Measurements from ENCODE around the gene RRP8. TPM values are rescaled to one million over a fixed set of nuclear protein-coding genes. Genes with fewer than 3 reads are reported as not detected.
A peak's percentile ranks its signal among the peaks of the same experiment; 100 is the strongest.

RRP8 gene
- total RNA-seq, 1 experiment from 2014 or later: 17.4 TPM

DNA sequence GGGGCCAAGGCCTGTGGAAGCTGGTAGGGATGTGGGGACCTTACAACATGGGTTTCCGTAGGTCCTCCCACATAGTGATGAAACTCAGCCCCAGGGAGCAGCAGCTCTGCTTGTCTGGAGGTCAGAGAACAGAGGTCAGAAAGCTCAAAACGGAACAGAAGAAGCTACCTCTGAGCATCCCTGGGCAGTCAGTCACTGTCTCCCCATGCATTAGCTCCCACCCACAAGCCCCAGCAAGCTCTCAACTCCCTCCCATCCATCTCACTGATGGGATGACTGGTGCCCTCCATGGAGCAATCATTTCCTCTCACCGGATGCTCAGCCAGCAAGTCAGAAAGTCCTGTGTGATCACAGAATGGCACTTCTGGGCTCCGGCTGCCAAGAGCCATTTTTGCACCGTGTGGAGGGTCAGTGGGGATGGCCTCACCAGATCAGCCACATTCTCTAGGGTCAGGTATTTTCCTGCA lies 13.9 kb upstream of the RRP8 start:
- no peak for DNase-seq (ENCODE audit: low read depth)

GRCh38 chr11:6616596-6617250 lies 13.3 kb upstream of the RRP8 start:
- DNase-seq (ENCODE audit: low read depth): no peak

DNA sequence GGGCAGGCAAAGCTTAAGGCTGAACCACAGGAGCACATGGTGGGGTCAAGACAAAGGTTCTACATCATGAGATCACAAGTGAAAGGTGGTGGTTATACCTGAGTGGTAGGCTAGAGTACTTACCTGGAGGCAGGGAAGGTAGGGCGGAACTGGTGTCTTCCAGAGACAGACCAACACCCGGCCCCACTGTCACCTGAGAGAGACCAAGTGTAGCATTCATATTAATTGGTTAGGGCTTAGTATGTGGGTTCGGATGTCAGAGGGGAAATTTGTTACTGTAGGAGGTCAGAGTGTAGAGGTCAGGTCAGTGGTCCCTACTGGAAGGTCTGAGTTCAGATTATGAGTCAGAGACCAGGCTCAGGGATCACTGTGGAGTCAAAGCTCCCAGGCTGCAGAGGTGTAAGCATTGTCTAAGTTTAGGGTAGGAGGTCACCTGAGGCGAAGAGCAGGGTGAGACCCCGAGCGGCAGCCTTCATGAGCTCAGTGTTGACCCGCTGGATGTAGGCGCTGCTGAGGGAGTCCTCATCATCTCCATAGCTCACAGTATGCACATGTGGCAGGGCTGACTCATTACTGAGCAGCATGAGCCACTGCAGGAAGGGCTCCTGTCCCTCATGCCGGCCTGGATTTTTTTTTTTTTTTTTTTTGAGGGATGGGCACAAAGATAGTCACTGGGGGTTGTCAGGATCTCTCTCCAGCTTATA lies 12.6 kb upstream of the RRP8 start:
- DNase-seq (ENCODE audit: low read depth): no peak

DNA sequence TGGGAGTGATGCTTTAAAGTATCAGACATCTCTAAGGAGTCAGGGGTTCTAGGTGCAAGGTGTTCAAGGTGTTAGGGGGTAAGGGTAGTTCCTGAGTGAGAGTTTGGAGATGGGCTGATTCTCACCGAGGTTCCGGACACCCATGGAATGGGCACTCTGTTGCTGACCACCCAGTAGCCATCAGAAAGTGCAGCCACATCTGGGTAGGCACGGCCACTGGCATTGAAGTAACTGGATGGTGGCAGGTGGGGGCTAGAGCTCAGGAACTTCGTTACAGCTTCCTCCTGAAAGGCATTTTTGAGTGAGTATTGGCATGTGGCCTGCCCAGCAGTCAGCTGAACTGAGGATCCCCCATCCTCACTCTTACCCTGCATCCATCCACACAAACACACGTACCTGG lies 11.6 kb upstream of the RRP8 start:
- DNase-seq (ENCODE audit: low read depth): no peak

- DNase-seq (ENCODE audit: low read depth): no peak
Observed at GRCh38 chr11:6614446-6614845, 11.0 kb upstream of the RRP8 start.

GRCh38 chr11:6613496-6613895 lies 10.1 kb upstream of the RRP8 start:
- DNase-seq (ENCODE audit: low read depth): no peak

GRCh38 chr11:6612213-6613041 lies 9.0 kb upstream of the RRP8 start, which contains the start of gene TAF10:
Gene TAF10, minus strand, starts transcription at chr11:6612216. Its CDS starts 27 bp downstream, at chr11:6612189.
- peak; percentile 97 for DNase-seq (ENCODE audit: low read depth)

- no peak for DNase-seq (ENCODE audit: low read depth)
Observed at GRCh38 chr11:6611963-6612212, 8.5 kb upstream of the RRP8 start.

- DNase-seq (ENCODE audit: low read depth): peak; percentile 18
Observed at GRCh38 chr11:6611092-6611962, 7.9 kb upstream of the RRP8 start.

DNA sequence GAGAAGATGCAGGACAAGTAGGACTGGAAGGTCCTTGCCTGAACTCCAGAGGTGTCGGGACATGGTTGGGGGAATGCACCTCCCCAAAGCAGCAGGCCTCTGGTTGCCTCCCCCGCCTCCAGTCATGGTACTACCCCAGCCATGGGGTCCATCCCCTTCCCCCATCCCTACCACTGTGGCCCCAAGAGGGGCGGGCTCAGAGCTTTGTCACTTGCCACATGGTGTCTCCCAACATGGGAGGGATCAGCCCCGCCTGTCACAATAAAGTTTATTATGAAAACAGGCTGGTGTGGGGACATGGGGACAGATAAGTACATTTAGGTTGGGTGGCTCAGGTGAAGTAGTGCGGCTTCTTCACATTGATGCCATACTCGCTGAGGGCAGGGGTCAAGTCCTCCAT lies 7.2 kb upstream of the RRP8 start:
- no peak for DNase-seq (ENCODE audit: low read depth)

DNA sequence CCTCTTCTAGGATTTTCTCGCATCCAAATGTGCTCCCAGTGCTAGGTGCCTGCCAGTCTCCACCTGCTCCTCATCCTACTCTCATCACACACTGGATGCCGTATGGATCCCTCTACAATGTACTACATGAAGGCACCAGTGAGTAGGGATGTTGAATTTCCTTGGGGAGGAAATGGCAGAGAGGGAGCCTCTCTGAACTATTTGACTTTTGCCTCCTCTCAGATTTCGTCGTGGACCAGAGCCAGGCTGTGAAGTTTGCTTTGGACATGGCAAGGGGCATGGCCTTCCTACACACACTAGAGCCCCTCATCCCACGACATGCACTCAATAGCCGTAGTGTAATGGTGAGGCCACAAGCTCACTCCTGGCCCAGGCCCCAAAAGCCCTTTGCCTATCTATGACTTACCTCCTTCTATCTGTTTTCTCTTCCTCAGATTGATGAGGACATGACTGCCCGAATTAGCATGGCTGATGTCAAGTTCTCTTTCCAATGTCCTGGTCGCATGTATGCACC lies 6.1 kb upstream of the RRP8 start:
- no peak for DNase-seq (ENCODE audit: low read depth)

DNA sequence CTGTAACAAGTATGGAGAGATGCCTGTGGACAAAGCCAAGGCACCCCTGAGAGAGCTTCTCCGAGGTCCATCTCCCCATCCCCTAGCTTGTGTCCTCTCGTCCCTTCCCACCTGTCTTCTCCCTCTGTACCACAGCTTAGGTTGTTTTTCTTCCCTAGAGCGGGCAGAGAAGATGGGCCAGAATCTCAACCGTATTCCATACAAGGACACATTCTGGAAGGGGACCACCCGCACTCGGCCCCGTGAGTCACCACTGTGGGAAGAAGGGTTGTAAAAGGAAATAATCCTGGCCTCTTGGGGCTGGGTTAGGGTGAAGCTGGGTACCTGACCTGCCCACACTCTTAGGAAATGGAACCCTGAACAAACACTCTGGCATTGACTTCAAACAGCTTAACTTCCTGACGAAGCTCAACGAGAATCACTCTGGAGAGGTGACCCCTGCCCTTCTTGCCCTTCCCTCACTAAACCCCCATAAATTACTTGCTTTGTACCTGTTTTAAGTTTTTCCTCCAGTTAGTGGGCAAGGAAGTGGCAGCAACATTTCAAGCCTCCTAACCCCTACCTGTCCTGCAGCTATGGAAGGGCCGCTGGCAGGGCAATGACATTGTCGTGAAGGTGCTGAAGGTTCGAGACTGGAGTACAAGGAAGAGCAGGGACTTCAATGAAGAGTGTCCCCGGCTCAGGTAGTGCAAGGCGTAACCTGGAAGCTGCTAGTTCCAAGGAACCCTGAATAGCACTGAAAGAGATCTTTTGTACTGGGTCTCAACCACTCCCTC lies 5.5 kb upstream of the RRP8 start:
- peak; percentile 51 for DNase-seq (ENCODE audit: low read depth)

GRCh38 chr11:6608011-6608410 lies 4.6 kb upstream of the RRP8 start:
- DNase-seq (ENCODE audit: low read depth): no peak

DNA sequence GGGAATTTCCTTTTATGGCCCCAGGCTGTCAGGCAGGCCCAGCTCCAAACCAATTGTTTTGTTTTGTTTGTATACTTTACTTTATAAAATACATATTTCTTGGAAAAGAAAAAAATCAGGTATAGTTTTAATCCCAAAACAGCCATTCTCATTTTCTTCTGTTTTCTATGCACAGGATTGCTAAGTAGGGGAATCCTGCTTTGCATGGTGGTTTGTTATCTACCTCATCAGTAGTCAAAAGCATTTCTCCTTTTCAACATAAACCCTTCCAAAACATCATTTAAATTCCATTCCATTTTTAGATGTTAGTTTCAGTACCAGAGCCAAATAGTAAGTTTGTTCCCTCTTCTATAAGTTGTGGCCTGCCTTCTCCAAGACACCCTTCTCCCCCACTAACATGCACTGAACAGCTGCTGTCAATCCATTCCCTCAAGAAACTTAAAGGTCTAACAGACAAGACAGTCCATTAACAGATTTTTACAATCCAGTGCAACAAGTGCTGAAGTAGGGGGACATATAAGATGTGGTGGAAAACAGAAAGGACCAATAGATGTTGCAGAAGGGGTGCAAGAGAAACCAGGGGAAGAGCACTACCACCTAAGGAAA lies 3.9 kb upstream of the RRP8 start:
- DNase-seq (ENCODE audit: low read depth): no peak

DNA sequence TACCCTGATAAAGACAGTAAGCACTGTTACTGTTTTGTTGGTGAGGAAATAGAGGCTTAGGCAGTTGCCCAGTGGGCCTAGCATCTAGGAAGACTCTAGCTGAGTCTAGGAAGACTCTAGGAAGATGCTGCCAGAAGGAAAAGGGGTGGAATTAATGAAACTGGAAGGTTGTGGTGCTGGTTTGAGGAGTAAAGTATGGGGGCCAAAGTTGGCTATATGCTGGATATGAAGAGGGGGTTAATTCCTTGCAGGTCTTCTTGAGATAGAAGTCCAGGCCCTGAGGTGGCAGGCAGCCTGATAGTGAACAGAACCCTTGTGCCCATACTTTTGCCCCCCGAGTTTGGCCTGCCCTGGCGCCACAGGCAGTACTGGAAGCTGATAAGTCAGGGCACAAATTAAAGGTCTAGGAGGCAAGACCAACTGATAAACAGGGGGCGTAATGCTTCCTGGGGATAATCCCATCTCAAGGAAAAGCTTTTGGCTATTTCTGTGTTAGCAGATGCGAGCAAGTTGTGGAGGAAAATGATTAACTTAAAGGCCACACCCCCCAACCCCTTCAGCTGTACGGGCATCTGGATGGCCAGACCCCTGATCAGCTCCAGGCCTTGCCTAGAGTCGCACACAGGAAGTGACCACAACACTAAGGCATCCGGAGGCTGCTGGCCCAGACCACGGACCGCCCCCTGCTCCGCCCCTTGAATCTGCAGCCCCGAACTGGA lies 3.2 kb upstream of the RRP8 start:
- DNase-seq (ENCODE audit: low read depth): peak; percentile 95

DNA sequence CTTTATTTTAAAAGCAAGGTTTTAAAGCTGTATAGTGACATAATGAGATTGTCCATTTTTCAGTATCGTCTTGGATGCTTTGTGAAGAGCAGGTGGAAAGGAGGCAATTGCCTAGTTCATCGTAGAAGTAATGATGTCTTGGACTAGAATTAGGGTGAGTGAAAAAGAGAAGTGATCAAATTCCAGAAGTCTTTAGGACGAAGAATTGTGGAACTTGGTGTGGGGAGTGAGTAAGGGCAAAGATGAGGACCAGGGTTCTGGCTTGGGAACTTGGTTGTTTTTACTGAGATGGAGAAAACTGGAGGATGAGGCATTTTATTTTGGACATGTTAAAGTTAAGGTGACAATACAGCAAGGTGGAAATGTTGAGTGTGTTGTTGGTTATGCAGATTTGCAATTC lies 1.4 kb upstream of the RRP8 start:
- DNase-seq (ENCODE audit: low read depth): no peak

- peak; percentile 50 for DNase-seq (ENCODE audit: low read depth)
Observed at GRCh38 chr11:6604081-6604626, 738 bp upstream of the RRP8 start.

- DNase-seq (ENCODE audit: low read depth): no peak
Observed at GRCh38 chr11:6602096-6602940, 1.1 kb downstream of the RRP8 start.
